Immature natural killer cell (primary cell): ENCODE results near the gene CES3. TPM values are rescaled to one million over a fixed set of nuclear protein-coding genes. Genes with fewer than 3 reads are reported as not detected.
A peak's percentile ranks its signal among the peaks of the same experiment; 100 is the strongest.
"Not testable (repeated sequence)": the region's sequence is repeated elsewhere in the genome, so short reads cannot be mapped to it uniquely, and the experiment has no call there.

Source experiments
- DNase-seq, 3 donors: peaks; one replicate each; pipeline ENCODE4 v3.0.0; 2022; ENCODE audit warnings: mixed read lengths in 1 of 3
- H3K27ac Mint-ChIP-seq, 6 donors: one replicate each; pipeline ENCODE4 v1.8.0; 2020; ENCODE audit warnings: mixed read lengths in 6 of 6, mild to moderate bottlenecking in 5 of 6, inconsistent platforms in 4 of 6, moderate library complexity in 3 of 6
- H3K27me3 Mint-ChIP-seq, 3 donors: one replicate each; pipeline ENCODE4 v1.8.0; 2020 to 2021; ENCODE audit warnings: low read depth in 3 of 3, mild to moderate bottlenecking in 3 of 3, mixed read lengths in 3 of 3, moderate library complexity in 3 of 3, inconsistent platforms in 1 of 3
- H3K36me3 Mint-ChIP-seq, 3 donors: one replicate each; pipeline ENCODE4 v1.8.0; 2020; ENCODE audit warnings: mixed read lengths in 3 of 3, inconsistent platforms in 2 of 3, mild to moderate bottlenecking in 2 of 3
- H3K4me1 Mint-ChIP-seq, 2 donors: one replicate each; pipeline ENCODE4 v1.8.0; 2020; ENCODE audit warnings: inconsistent platforms in 2 of 2, mild to moderate bottlenecking in 2 of 2, mixed read lengths in 2 of 2, moderate library complexity in 1 of 2
- H3K4me3 Mint-ChIP-seq, 5 donors: one replicate each; pipeline ENCODE4 v1.8.0; 2020; ENCODE audit warnings: mild to moderate bottlenecking in 5 of 5, mixed read lengths in 5 of 5, inconsistent platforms in 3 of 5, moderate library complexity in 3 of 5
- H3K9me3 Mint-ChIP-seq, 6 donors: one replicate each; pipeline ENCODE4 v1.8.0; 2020; ENCODE audit warnings: mild to moderate bottlenecking in 6 of 6, mixed read lengths in 6 of 6, inconsistent platforms in 4 of 6, moderate library complexity in 3 of 6
- polyA plus RNA-seq, 3 donors: library from polyadenylated mRNA; unstranded; fragments of 300-500 nt; fragmentation: Illumina TruSeq; gene quantifications; one replicate each; pipeline ENCODE4 v1.2.3, GENCODE V29; 2021

Gene CES3
- polyA plus RNA-seq, 3 donors from 2014 or later, result not detected

GRCh38 chr16:66943426-66944053 lies 17.5 kb upstream of the CES3 start:
- Mint-ChIP-seq H3K4me1 (peaks cover 16 to 17% of the 10 kb centered on the region in 2 donors), H3K9me3 (no peaks in the 10 kb centered on the region), H3K27me3 (peaks cover 2 to 6% (median 5%) of the 10 kb centered on the region in 3 donors), H3K36me3 (peaks cover 0 to 23% (median 4%) of the 10 kb centered on the region in 3 donors), H3K4me3 (no peak overlapping the region), H3K27ac (no peak overlapping the region)
- no peak for DNase-seq

- Mint-ChIP-seq H3K4me1 (peaks cover 21 to 22% of the 10 kb centered on the region in 2 donors), H3K4me3 (no peak overlapping the region), H3K9me3 (no peaks in the 10 kb centered on the region), H3K27me3 (peaks cover 5 to 7% (median 5%) of the 10 kb centered on the region in 3 donors), H3K36me3 (peaks cover 0 to 23% (median 4%) of the 10 kb centered on the region in 3 donors), H3K27ac (peak overlapping the region in 2 of 6 donors; percentile 10 to 32)
- no peak for DNase-seq
These were observed 17.0 kb upstream of the CES3 start for GRCh38 chr16:66944054-66944441.

DNA sequence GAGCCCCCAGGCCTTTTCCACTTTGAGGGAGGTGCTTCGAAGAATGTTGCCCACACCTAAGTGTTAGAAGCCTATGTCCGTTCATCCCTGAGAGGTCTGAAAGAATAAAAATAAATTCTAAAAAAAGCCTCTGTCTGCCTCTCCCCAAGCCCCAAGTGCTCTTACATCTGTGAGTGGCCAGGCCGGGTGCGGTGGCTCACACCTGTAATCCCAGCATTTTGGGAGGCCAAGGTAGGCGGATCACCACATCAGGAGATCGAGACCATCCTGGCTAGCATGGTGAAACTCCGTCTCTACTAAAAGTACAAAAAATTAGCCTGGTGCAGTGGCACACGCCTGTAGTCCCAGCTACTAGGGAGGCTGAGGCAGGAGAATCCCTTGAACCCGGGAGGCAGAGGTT lies 16.1 kb upstream of the CES3 start:
- Mint-ChIP-seq H3K36me3 (peaks cover 0 to 19% (median 4%) of the 10 kb centered on the region in 3 donors), H3K4me1 (peaks cover 22 to 27% of the 10 kb centered on the region in 2 donors), H3K27me3 (peaks cover 7 to 13% (median 10%) of the 10 kb centered on the region in 3 donors)
- not testable (repeated sequence) for H3K4me3 Mint-ChIP-seq, DNase-seq, H3K27ac Mint-ChIP-seq, H3K9me3 Mint-ChIP-seq

- DNase-seq, result no peak
- peaks cover 0 to 18% (median 4%) of the 10 kb centered on the region in 3 donors for H3K36me3 Mint-ChIP-seq
- peaks cover 22 to 27% of the 10 kb centered on the region in 2 donors for H3K4me1 Mint-ChIP-seq
- peaks cover 10 to 14% (median 10%) of the 10 kb centered on the region in 3 donors for H3K27me3 Mint-ChIP-seq
- H3K9me3 Mint-ChIP-seq, result no peaks in the 10 kb centered on the region
- H3K4me3 Mint-ChIP-seq, result no peak overlapping the region
- H3K27ac Mint-ChIP-seq, result peak overlapping the region in 1 of 6 donors; percentile 30
These were observed 15.1 kb upstream of the CES3 start for GRCh38 chr16:66945939-66946338.

GRCh38 chr16:66946541-66946940 lies 14.5 kb upstream of the CES3 start:
- Mint-ChIP-seq H3K4me1 (peaks cover 22 to 27% of the 10 kb centered on the region in 2 donors), H3K27ac (no peak overlapping the region), H3K36me3 (peaks cover 0 to 13% (median 4%) of the 10 kb centered on the region in 3 donors), H3K9me3 (no peaks in the 10 kb centered on the region), H3K4me3 (no peak overlapping the region), H3K27me3 (peaks cover 10 to 16% (median 12%) of the 10 kb centered on the region in 3 donors)
- no peak for DNase-seq

DNA sequence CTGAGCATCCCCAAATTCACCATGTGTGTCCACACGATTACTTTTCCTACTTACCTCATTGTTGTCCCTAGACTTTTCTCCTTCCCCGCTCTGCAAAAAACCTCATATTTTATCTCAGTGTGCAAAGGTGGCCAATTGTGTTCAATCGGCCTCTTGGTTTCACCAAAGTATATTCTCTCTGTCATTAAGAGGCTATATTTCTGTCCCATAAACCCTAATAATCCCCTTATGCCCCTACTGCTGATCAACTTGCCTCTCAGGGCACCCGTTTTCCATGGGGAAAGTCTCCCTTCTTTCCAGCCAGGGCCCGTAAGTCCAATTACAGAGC lies 14.1 kb upstream of the CES3 start:
- peaks cover 22 to 27% of the 10 kb centered on the region in 2 donors for H3K4me1 Mint-ChIP-seq
- H3K9me3 Mint-ChIP-seq, result no peaks in the 10 kb centered on the region
- H3K27ac Mint-ChIP-seq, result no peak overlapping the region
- H3K4me3 Mint-ChIP-seq, result peak overlapping the region; percentile 88 to 93 (median 89)
- peaks cover 0 to 9% (median 4%) of the 10 kb centered on the region in 3 donors for H3K36me3 Mint-ChIP-seq
- no peak for DNase-seq
- H3K27me3 Mint-ChIP-seq, result peaks cover 10 to 20% (median 16%) of the 10 kb centered on the region in 3 donors

DNA sequence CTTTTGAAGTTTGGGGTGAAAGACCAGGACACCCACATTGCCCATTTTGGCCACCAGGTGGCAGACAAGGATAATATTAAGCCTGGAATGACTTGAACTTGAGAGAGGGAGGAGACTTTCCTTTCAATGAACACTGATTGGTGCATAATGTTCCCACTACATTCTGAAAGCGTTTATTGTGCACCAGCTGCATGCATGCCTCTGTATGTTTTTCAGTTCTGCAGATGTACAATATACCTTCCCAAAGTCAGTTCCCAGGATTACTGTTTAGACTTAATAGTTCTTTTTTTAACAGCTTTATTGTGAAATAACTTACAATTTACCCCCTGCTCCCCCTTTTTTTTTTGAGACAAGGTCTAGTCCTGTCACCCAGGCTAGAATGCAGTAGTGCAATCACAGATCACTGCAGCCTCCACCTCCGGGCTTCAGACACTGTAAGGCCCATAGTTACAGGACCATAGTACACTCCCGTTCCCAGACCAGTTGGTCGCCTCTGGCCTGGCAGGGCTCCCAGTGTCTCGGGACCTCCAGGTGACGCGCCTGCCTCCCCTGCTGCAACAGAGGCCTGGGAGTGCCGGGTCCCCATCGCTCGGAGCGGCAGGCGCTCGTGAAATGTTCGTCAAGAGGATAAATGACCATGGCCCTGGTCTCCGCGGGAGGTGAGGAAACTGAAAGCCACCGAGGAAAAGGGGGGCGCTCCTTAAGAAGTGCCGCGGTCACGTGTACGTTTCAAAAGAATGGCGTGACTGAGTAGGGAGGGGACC lies 13.6 kb upstream of the CES3 start:
- Mint-ChIP-seq H3K36me3 (peaks cover 0 to 5% (median 0%) of the 10 kb centered on the region in 3 donors), H3K4me1 (peaks cover 22 to 27% of the 10 kb centered on the region in 2 donors), H3K4me3 (peak overlapping the region; percentile 88 to 93 (median 89)), H3K9me3 (no peaks in the 10 kb centered on the region), H3K27ac (no peak overlapping the region), H3K27me3 (peaks cover 10 to 22% (median 19%) of the 10 kb centered on the region in 3 donors)
- DNase-seq, result peak; percentile 74 to 78 (median 75)

- Mint-ChIP-seq H3K36me3 (no peaks in the 10 kb centered on the region), H3K4me1 (peaks cover 22 to 27% of the 10 kb centered on the region in 2 donors), H3K4me3 (peak overlapping the region; percentile 88 to 93 (median 89)), H3K27me3 (peaks cover 10 to 25% (median 17%) of the 10 kb centered on the region in 3 donors), H3K9me3 (no peaks in the 10 kb centered on the region), H3K27ac (no peak overlapping the region)
- peak in 1 of 3 donors; percentile 11 for DNase-seq
These were observed 12.8 kb upstream of the CES3 start for GRCh38 chr16:66948134-66948836.

DNA sequence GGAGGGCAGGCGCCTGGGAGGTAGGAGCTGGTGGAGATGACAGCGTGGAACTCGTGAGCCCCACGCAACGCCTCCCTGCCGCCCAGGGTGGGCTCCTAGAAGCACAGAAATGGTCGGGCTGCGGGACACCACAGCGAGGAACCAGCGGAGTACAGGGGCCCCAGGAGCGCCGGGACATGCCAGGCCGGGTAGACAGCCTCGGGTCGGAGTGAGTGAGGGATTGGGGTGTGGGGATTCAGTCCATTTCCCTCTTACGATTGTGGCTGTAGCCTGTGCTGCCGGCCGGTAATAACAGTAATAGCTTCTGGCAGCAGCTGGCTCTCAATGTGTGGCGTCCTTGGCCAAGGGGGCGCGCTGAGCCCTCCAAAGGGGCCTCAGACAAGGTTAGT lies 12.2 kb upstream of the CES3 start:
- Mint-ChIP-seq H3K27ac (no peak overlapping the region), H3K4me3 (peak overlapping the region; percentile 88 to 93 (median 89)), H3K36me3 (peaks cover 0 to under 1% (median 0%) of the 10 kb centered on the region in 3 donors), H3K9me3 (peaks cover 0 to under 1% (median 0%) of the 10 kb centered on the region in 6 donors), H3K27me3 (peaks cover 10 to 25% (median 17%) of the 10 kb centered on the region in 3 donors), H3K4me1 (peaks cover 22 to 27% of the 10 kb centered on the region in 2 donors)
- no peak for DNase-seq

DNA sequence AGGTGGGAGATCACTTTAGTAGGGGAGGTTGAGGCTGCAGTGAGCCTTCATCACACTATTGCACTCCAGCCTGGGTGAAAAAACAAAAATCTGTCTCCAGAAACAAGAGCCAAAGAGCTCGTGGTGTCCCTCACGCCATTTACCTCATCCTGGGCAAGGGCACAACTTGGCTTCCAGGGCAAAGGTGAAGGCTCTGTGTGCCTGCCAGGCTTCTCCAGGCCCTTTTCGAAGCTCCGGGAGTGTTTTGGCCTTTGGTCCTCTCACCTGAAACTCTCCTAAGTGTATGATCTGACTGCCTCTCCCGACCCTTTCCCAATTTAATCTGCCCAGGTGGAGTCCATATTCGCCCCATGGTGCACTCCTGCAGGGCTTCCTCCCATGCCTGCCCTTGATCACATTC lies 11.6 kb upstream of the CES3 start:
- H3K4me3 Mint-ChIP-seq, result peak overlapping the region in 3 of 5 donors; percentile 36 to 92 (median 57)
- H3K27ac Mint-ChIP-seq, result no peak overlapping the region
- H3K36me3 Mint-ChIP-seq, result peaks cover 0 to 4% (median 0%) of the 10 kb centered on the region in 3 donors
- H3K4me1 Mint-ChIP-seq, result peaks cover 22 to 27% of the 10 kb centered on the region in 2 donors
- DNase-seq, result no peak
- peaks cover 10 to 27% (median 17%) of the 10 kb centered on the region in 3 donors for H3K27me3 Mint-ChIP-seq
- H3K9me3 Mint-ChIP-seq, result peaks cover 0 to 3% (median 0%) of the 10 kb centered on the region in 6 donors

- H3K27me3 Mint-ChIP-seq, result peaks cover 10 to 27% (median 17%) of the 10 kb centered on the region in 3 donors
- H3K36me3 Mint-ChIP-seq, result peaks cover 0 to 4% (median 0%) of the 10 kb centered on the region in 3 donors
- no peak overlapping the region for H3K27ac Mint-ChIP-seq
- peaks cover 22 to 27% of the 10 kb centered on the region in 2 donors for H3K4me1 Mint-ChIP-seq
- H3K4me3 Mint-ChIP-seq, result no peak overlapping the region
- H3K9me3 Mint-ChIP-seq, result peaks cover 0 to 3% (median 0%) of the 10 kb centered on the region in 6 donors
- no peak for DNase-seq
These were observed 10.6 kb upstream of the CES3 start for GRCh38 chr16:66950437-66950836.

DNA sequence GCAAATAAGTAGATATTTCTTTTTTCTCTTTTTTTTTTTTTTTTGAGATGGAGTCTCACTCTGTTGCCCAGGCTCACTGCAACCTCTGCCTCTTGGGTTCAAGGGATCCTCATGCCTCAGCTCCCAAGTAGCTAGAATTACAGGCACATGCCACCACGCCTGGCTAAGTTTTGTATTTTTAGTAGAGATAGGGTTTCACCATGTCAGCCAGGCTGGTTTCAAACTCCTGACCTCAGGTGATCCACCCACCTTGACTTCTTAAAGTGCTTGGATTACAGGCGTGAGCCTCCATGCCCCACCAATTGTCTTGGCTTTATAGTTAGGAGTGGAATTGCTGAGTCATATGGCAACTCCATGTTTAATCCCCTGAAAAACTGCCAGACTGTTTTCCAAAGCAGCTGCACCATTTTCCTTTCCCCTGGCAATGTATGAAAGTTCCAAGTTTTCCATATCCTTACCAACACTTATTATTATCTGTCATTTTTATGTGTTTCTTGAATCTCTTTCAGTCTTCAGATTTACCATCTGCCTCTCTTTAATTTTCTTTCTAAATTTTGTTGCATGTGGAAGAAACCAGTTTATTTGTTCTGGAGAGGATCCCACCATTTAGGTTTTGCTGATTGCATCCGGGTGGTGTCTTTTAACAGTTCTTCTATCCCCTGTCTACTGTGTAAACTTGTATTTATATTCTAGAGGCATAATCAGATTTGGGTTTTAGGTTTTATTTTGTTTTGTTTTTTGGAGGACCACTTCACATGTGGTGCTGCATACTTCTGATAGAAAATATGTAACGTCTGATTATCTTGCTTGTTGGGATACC lies 9.9 kb upstream of the CES3 start:
- H3K27me3 Mint-ChIP-seq, result peaks cover 10 to 27% (median 17%) of the 10 kb centered on the region in 3 donors
- peaks cover 0 to 3% (median 0%) of the 10 kb centered on the region in 6 donors for H3K9me3 Mint-ChIP-seq
- H3K4me1 Mint-ChIP-seq, result peaks cover 22 to 27% of the 10 kb centered on the region in 2 donors
- H3K4me3 Mint-ChIP-seq, result no peak overlapping the region
- peaks cover 0 to 4% (median 0%) of the 10 kb centered on the region in 3 donors for H3K36me3 Mint-ChIP-seq
- no peak overlapping the region for H3K27ac Mint-ChIP-seq
- DNase-seq, result no peak
